GM12892 (cell line): ENCODE measurements around the gene CACNA1C.

Source experiments
- DNase-seq: peaks from one replicate; pipeline ENCODE4 v3.0.0; 2011; ENCODE audit not compliant: insufficient read length
- FAIRE-seq: peaks from 2 replicates; lab custom pipeline; 2011; peaks lifted over from hg19 to GRCh38; lab: Jason Lieb, UNC
- POLR2A ChIP-seq: IDR thresholded peaks from 2 replicates; pipeline ENCODE4 v1.6.1; 2011; ENCODE audit warnings: low read depth, low read length, control low read depth
- POLR2AphosphoS5 ChIP-seq: IDR thresholded peaks from 2 replicates; pipeline ENCODE4 v1.6.1; 2011; ENCODE audit warnings: low read depth, low read length, control low read depth
- TAF1 ChIP-seq: IDR thresholded peaks from 2 replicates; pipeline ENCODE4 v1.6.1; 2011; ENCODE audit warnings: low read depth, mild to moderate bottlenecking, control low read depth, low read length, borderline replicate concordance

The CACNA1C gene

DNA sequence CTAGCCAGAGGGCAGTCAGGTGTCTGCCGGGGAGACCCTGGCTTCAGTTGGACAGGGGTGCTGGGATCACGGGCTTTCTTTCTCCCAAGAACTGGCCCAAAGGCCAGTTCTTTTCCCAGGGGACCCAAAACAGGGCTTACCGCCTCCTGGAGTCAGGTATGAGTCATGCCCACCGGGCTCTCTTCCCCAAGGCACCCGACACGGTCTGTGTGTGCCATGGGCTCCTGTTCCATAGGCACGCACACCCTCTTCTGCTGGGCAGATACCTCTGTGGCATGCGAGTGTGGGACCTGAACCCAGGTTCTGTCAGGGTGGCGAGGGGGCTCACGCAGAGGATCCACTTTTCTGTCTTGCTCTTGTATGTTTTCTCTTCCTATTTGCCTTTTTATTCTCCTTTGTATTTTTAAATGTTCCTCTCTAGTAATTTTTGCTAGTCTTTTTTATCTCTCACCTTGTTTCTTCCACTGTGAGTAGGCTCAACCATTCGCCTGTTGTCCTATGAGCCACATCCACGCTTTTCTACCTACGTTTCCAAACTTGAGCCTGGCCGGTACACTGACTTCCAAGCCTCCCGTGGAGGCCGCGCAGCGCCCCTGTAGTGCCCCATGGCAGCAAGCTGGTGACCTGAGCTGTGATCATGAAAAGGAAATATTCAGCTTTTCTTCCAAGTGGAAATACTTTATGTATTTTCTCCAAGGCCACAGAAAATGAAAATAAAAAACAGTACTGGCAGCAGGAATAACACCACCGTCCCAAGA is 362.2 kb downstream of the CACNA1C start:
- no peak for FAIRE-seq

DNA sequence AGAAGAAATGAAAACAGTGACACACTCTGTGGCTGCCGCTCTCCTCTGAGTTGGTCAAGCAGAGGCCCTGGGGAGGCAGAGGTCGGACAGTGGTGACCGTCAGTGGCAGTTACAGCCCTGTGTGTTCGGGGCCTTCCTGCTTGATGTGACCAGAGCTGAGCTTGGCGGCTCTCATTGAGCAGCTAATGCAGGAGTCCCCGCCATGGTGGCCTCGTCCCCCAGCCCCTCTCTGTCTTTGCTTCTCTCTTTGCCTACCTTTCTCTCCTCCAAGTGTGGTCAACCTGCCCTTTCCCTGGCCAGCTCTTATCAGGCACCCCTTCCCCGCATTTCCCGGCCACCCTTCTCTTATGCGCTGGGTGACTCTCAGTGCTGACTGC is 362.8 kb downstream of the CACNA1C start:
- DNase-seq = no peak
- FAIRE-seq = no peak
- no peak for TF ChIP-seq POLR2A
- no peak for TF ChIP-seq TAF1
- TF ChIP-seq POLR2AphosphoS5 = no peak

More for the DNA sequence above, 362.2 kb downstream of the CACNA1C start:
- DNase-seq = no peak
- TF ChIP-seq POLR2AphosphoS5 (no peak), POLR2A (no peak), TAF1 (no peak)

DNA sequence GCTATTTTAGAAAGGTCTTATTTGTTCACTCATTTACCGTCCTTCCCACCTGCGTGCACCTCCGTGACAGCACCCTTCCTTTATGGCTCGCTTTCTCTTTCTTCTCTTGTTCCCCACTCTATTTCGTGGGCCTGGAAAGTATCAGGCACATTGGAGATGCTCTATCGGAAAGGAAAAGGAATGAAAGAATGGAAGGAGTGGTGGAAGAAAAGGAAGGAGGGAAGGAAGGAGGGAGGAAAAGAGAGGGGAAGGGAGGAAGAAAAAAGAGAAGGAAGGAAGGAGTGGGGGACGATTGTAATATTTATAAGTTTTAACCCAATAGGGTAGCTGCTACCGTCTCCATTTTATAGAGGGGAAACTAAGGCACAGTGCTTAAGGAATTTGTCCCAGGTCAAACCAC is 363.4 kb downstream of the CACNA1C start:
- no peak for DNase-seq
- no peak for TF ChIP-seq POLR2AphosphoS5
- no peak for TF ChIP-seq TAF1
- no peak for TF ChIP-seq POLR2A
- FAIRE-seq = no peak

DNA sequence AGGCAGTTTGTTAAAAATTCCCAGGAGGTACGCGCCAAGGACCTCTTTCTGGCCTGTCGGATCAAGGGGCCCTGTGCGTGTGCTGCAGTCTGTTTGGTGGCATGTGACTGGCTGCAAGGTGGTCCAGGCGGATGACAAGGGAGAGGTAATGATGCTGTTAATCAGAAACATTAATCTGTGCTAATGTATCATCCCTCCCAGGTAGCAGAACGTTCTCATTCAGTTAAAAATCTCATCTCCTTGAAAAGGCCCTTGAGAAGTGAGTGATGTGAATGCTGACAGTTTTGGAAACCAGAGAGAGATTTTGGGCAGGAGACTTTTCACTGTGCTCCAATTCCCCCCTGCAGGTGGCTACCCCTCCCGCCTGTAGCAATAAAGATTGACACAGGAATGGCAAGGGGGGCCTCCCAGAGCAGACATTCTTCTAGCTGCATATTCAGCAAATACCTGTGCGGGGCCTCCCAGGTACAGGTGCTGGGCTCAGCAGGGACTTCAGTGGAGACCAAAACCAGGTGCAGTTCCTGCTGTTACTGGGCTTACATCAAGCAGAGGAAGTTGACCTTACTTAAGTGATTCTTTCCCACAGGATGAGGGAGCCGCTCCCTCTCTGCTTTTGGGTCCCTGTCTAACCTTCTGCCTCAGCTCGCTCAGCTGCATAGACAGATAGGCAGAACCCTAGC is 364.8 kb downstream of the CACNA1C start:
- TF ChIP-seq POLR2AphosphoS5 = no peak
- TF ChIP-seq TAF1 = no peak
- no peak for TF ChIP-seq POLR2A
- DNase-seq (no peak), FAIRE-seq (no peak)

DNA sequence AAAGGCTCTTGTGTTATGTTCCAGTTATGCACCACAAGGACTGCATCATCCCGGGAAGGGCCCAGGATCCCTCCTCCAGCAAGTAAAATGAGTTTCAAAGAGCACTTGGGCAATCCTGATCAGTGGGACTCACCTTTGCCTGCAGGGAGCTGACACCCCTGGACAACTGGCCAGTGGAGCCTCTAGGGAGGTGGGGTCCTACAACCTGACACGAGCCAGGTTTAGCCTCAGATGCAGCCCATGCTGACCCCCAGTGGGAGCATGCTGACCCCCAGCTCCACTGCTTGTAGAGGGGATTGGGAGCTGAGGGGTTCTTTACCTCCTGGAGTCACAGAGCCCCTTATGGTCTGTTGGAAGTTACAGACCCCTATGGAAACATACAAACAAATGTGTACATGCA is 365.8 kb downstream of the CACNA1C start:
- FAIRE-seq (no peak), DNase-seq (no peak)
- no peak for TF ChIP-seq POLR2A
- TF ChIP-seq TAF1 = no peak
- TF ChIP-seq POLR2AphosphoS5 = no peak

DNA sequence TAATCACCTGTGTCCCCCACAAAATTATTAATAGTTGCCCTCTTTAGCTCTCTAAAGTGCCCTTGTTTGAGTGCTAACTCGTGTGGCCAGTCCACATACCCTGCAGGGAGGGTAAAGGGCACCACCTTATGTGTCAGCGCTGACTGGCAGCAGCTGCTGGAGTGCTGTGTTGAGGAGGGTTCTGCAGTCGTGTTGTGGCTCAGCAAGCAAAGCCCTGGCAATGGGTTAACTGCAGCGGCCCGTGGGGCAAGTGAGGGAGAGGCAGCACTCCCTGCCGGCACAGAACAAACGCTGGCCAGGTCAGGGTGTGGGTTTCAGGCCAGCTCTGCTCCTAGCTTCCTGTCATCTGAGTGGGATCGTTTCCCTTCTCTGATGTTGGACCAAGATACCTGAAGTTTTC is 369.8 kb downstream of the CACNA1C start:
- FAIRE-seq (no peak), DNase-seq (no peak)
- no peak for TF ChIP-seq POLR2A
- TF ChIP-seq TAF1 = no peak
- TF ChIP-seq POLR2AphosphoS5 = no peak

DNA sequence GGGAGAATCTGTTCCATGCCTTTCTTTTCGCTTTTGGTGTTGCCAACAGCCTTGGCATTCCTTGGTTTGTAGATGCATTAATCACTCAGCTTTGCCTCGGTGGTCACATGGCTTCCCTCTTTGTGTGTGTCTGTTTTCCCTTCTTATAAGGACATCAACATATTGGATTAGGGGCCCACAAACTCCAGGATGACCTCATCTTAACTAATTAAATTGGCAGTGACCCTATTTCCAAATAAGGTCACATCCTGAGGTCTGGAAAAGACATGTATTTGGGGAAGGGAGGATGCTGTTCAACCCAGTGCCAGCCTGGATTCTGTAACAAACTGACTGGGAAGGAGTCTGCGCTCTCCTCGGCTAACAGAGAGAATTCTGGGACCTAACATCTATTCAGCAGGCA is 376.2 kb downstream of the CACNA1C start:
- no peak for FAIRE-seq
- no peak for DNase-seq
- TF ChIP-seq POLR2A = no peak
- no peak for TF ChIP-seq POLR2AphosphoS5
- TF ChIP-seq TAF1 = no peak

DNA sequence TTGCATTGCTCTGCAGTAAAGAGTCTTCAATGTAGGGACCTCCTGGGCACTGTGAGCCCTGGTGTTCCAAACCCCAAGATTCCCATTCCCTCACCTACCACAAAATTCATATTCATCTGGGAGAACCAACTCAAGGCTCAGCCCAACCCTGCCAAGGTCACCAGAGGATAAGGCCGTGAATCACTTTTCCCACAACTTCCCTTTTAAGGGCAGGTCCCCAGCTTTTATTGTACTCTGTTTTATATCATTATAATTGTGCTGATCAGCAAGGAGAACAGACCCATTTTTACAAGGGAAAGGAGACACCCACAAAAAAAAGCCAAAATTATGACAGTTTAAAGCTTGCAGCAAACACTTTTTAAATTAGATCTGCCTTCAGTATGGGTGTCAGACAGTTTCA is 379.0 kb downstream of the CACNA1C start:
- TF ChIP-seq TAF1 (no peak), POLR2AphosphoS5 (no peak), POLR2A (no peak)
- DNase-seq (no peak), FAIRE-seq (no peak)

DNA sequence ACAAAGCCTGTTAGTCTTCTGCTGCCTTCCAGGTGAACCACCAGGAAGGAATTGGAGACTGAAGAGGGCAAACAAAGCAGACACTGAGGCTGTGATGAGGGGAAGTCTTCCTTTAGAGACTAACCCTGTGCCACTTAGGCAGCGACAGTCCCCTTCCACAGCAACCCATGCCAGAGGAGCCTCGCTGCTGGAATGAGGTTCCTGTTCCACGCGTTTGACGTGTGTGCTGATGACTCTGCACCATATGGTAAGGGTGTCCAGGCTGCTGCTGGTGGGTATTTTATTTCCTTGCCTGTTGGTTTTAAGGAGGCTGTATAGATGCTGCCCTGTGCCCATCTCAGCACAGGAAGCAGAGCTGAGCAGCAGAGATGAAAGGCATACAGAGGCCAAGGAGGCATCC is 380.1 kb downstream of the CACNA1C start:
- FAIRE-seq (no peak), DNase-seq (no peak)
- TF ChIP-seq POLR2AphosphoS5 (no peak), TAF1 (no peak), POLR2A (no peak)

DNA sequence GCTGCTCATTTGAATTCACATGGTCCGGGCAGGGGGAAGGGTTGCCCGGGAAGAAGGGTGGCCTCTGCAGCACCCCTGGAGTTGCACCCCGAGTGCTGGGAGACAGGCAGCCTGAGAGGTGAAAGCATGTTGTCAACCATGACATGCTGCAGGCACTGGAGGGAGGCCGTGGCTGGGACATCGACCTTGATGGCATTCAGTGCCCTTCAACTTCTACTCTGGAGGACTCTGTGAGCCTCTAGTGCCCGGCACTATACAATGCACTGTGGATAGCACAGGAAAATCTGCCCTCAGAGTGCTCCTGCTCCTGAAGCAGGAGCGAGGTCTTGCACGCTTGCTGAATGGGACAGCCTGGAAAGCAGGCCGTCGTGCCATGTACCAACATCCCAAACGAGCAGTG is 382.7 kb downstream of the CACNA1C start:
- TF ChIP-seq TAF1 (no peak), POLR2A (no peak), POLR2AphosphoS5 (no peak)
- DNase-seq = no peak
- FAIRE-seq = no peak

DNA sequence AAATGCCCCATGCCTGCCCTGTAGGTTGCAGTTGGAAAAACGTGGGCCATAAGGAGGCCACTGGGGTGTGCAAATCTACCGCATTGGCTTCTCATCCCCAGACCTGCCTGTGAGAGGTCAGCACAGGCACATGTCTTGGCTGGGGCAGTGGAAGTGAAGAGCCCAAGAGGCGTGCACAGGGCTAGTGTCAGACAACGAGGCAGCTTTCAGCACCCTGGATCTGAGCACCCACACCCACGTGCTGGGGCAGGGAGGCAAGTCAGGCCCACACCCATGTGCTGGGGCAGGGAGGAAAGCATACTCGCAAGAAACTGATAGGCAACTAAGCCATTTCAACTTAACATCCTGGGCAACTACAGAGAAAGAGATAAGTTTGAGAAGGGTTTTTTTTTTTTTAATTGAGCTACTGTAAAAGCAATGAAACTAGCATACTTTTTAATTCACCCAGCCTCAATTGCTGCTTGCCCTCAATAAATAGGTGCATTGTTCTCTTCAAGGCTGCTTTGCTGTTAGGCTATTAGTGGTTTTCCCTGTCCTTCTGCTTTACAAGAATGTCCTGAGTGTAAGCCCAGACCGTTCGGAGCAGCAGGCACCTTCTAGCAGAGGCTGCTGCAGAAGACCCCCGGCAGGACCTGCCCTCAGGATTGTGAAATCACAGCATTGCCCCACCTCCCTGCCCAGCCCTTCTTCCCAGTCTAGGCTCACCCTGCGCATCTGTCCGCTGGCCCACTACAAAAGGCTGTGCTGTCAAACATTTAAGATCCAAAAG is 386.7 kb downstream of the CACNA1C start:
- FAIRE-seq = no peak
- TF ChIP-seq POLR2A (no peak), POLR2AphosphoS5 (no peak), TAF1 (no peak)
- no peak for DNase-seq
